ENCODE measurements around the gene C2orf74. TPM values are rescaled to one million over a fixed set of nuclear protein-coding genes. Genes with fewer than 3 reads are reported as not detected.
"Not testable (repeated sequence)": the region's sequence is repeated elsewhere in the genome, so short reads cannot be mapped to it uniquely, and the experiment has no call there.

C2orf74 gene
- total RNA-seq, 1 donor from 2014 or later, result 11.5 TPM

- Histone ChIP-seq H3K27ac (ENCODE audit: low read depth, low read length) (no peak overlapping the region), H3K4me2 (ENCODE audit: low read length) (no peak overlapping the region), H3K4me3 (ENCODE audit: insufficient read depth, low read depth, low read length) (no peak overlapping the region), H2AFZ (ENCODE audit: low read depth, low read length) (no peak overlapping the region), H3K4me1 (ENCODE audit: insufficient read depth, low read length) (no peaks in the 10 kb centered on the region), H3K36me3 (ENCODE audit: insufficient read depth, low read length) (peaks cover 7% of the 10 kb centered on the region), H3K9me3 (ENCODE audit: insufficient read depth, low read depth, low read length) (no peaks in the 10 kb centered on the region), H3K9ac (ENCODE audit: low read length) (no peak overlapping the region), H4K20me1 (ENCODE audit: insufficient read depth, low read length) (no peaks in the 10 kb centered on the region), H3K27me3 (ENCODE audit: insufficient read depth, low read length) (no peaks in the 10 kb centered on the region), H3K79me2 (ENCODE audit: insufficient read depth, low read length) (no peaks in the 10 kb centered on the region)
- H3K9me3 Mint-ChIP-seq (ENCODE audit: unreplicated experiment), result no peaks in the 10 kb centered on the region
- TF ChIP-seq EZH2 (IDR thresholded peaks at IDR 0.05; ENCODE audit: insufficient read depth, low read length) (no peak), CTCF (IDR thresholded peaks at IDR 0.05; ENCODE audit: insufficient read depth, low read depth, low read length) (no peak)
- no peak overlapping the region for H3K4me3 Mint-ChIP-seq (ENCODE audit: unreplicated experiment)
- no peak overlapping the region for H3K27ac Mint-ChIP-seq (ENCODE audit: unreplicated experiment)
- H3K4me1 Mint-ChIP-seq (ENCODE audit: low read depth, unreplicated experiment), result no peaks in the 10 kb centered on the region
- H3K27me3 Mint-ChIP-seq (ENCODE audit: low read depth, unreplicated experiment), result no peaks in the 10 kb centered on the region
- H3K36me3 Mint-ChIP-seq (ENCODE audit: low read depth, unreplicated experiment), result peaks cover 12% of the 10 kb centered on the region
- DNase-seq (ENCODE audit: low read depth) (peak; percentile 15), FAIRE-seq (no peak)
These were observed 44.5 kb upstream of the C2orf74 start for GRCh38 chr2:61117534-61117933.

DNA sequence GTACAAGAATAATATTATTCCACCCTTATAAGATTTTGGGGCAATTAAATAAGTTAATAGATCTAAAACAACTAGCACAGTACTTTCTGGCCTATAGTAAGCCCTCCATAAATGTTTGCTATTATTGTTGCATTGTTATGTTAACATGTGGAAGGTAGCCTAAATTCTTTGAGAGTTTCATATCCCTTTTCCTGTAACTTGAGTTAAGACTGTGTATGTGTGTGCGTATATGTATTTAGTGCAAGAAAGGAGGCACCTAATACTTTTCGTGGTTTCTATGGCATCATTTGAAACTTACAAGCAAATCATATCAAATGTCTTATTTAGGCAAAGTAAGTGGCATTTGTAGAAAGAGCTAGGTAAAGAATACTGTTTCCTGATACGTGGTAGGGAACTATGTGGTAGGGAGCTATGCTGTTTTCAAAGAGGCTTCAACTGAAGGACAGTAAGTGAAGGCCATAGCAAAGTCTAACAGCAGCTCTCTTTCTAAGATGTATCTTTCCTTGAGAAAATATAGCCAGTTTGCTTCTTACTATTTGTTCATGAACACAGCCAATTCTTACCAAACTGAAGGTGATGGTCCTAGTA lies 36.8 kb upstream of the C2orf74 start:
- no peak overlapping the region for H3K27ac ChIP-seq (ENCODE audit: low read depth, low read length)
- Mint-ChIP-seq H3K4me1 (ENCODE audit: low read depth, unreplicated experiment) (no peaks in the 10 kb centered on the region), H3K4me3 (ENCODE audit: unreplicated experiment) (no peak overlapping the region), H3K36me3 (ENCODE audit: low read depth, unreplicated experiment) (peaks cover 3% of the 10 kb centered on the region), H3K27ac (ENCODE audit: unreplicated experiment) (no peak overlapping the region), H3K27me3 (ENCODE audit: low read depth, unreplicated experiment) (no peaks in the 10 kb centered on the region), H3K9me3 (ENCODE audit: unreplicated experiment) (no peaks in the 10 kb centered on the region)
- no peaks in the 10 kb centered on the region for H3K79me2 ChIP-seq (ENCODE audit: insufficient read depth, low read length)
- H4K20me1 ChIP-seq (ENCODE audit: insufficient read depth, low read length), result no peaks in the 10 kb centered on the region
- DNase-seq (ENCODE audit: low read depth) (no peak), FAIRE-seq (no peak)
- no peak overlapping the region for H3K4me2 ChIP-seq (ENCODE audit: low read length)
- no peaks in the 10 kb centered on the region for H3K36me3 ChIP-seq (ENCODE audit: insufficient read depth, low read length)
- no peak overlapping the region for H2AFZ ChIP-seq (ENCODE audit: low read depth, low read length)
- H3K9me3 ChIP-seq (ENCODE audit: insufficient read depth, low read depth, low read length), result no peaks in the 10 kb centered on the region
- H3K9ac ChIP-seq (ENCODE audit: low read length), result no peak overlapping the region
- H3K4me3 ChIP-seq (ENCODE audit: insufficient read depth, low read depth, low read length), result no peak overlapping the region
- no peak for TF ChIP-seq EZH2 (IDR thresholded peaks at IDR 0.05; ENCODE audit: insufficient read depth, low read length)
- TF ChIP-seq CTCF (IDR thresholded peaks at IDR 0.05; ENCODE audit: insufficient read depth, low read depth, low read length), result no peak
- no peaks in the 10 kb centered on the region for H3K4me1 ChIP-seq (ENCODE audit: insufficient read depth, low read length)
- H3K27me3 ChIP-seq (ENCODE audit: insufficient read depth, low read length), result no peaks in the 10 kb centered on the region

GRCh38 chr2:61125798-61126197 lies 36.2 kb upstream of the C2orf74 start:
- Mint-ChIP-seq H3K27me3 (ENCODE audit: low read depth, unreplicated experiment) (no peaks in the 10 kb centered on the region), H3K4me1 (ENCODE audit: low read depth, unreplicated experiment) (no peaks in the 10 kb centered on the region), H3K9me3 (ENCODE audit: unreplicated experiment) (no peaks in the 10 kb centered on the region), H3K36me3 (ENCODE audit: low read depth, unreplicated experiment) (peaks cover 3% of the 10 kb centered on the region), H3K4me3 (ENCODE audit: unreplicated experiment) (no peak overlapping the region), H3K27ac (ENCODE audit: unreplicated experiment) (no peak overlapping the region)
- no peak overlapping the region for H2AFZ ChIP-seq (ENCODE audit: low read depth, low read length)
- no peaks in the 10 kb centered on the region for H3K4me1 ChIP-seq (ENCODE audit: insufficient read depth, low read length)
- FAIRE-seq (no peak), DNase-seq (ENCODE audit: low read depth) (no peak)
- TF ChIP-seq EZH2 (IDR thresholded peaks at IDR 0.05; ENCODE audit: insufficient read depth, low read length), result no peak
- TF ChIP-seq CTCF (IDR thresholded peaks at IDR 0.05; ENCODE audit: insufficient read depth, low read depth, low read length), result no peak
- no peak overlapping the region for H3K4me2 ChIP-seq (ENCODE audit: low read length)
- H3K9me3 ChIP-seq (ENCODE audit: insufficient read depth, low read depth, low read length), result no peaks in the 10 kb centered on the region
- H3K36me3 ChIP-seq (ENCODE audit: insufficient read depth, low read length), result no peaks in the 10 kb centered on the region
- no peaks in the 10 kb centered on the region for H3K79me2 ChIP-seq (ENCODE audit: insufficient read depth, low read length)
- H3K27me3 ChIP-seq (ENCODE audit: insufficient read depth, low read length), result no peaks in the 10 kb centered on the region
- no peaks in the 10 kb centered on the region for H4K20me1 ChIP-seq (ENCODE audit: insufficient read depth, low read length)
- no peak overlapping the region for H3K27ac ChIP-seq (ENCODE audit: low read depth, low read length)
- no peak overlapping the region for H3K4me3 ChIP-seq (ENCODE audit: insufficient read depth, low read depth, low read length)
- H3K9ac ChIP-seq (ENCODE audit: low read length), result no peak overlapping the region

DNA sequence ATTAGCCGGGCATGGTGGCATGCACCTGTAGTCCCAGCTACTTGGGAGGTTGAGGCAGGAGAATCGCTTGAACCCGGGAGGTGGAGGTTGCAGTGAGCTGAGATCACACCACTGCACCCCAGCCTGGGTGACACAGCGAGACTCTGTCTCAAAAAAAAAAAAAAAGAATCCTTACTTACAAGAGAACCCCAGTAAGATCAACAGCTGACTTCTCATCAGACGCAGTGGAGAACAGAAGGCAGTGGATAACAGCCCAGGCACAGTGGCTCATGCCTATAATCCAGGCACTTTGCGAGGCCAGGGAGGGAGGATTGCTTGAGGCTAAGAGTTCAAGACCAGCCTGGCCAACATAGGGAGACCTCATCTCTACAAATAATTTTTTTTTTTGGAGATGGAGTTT lies 33.9 kb upstream of the C2orf74 start:
- H3K9me3 ChIP-seq (ENCODE audit: insufficient read depth, low read depth, low read length); H3K36me3 ChIP-seq (ENCODE audit: insufficient read depth, low read length); H3K9ac ChIP-seq (ENCODE audit: low read length); DNase-seq (ENCODE audit: low read depth); H4K20me1 ChIP-seq (ENCODE audit: insufficient read depth, low read length); H3K4me1 ChIP-seq (ENCODE audit: insufficient read depth, low read length); H3K36me3 Mint-ChIP-seq (ENCODE audit: low read depth, unreplicated experiment); H3K4me2 ChIP-seq (ENCODE audit: low read length); H3K27ac ChIP-seq (ENCODE audit: low read depth, low read length); H3K4me3 ChIP-seq (ENCODE audit: insufficient read depth, low read depth, low read length); H2AFZ ChIP-seq (ENCODE audit: low read depth, low read length); H3K4me3 Mint-ChIP-seq (ENCODE audit: unreplicated experiment); H3K27ac Mint-ChIP-seq (ENCODE audit: unreplicated experiment); H3K79me2 ChIP-seq (ENCODE audit: insufficient read depth, low read length); H3K27me3 Mint-ChIP-seq (ENCODE audit: low read depth, unreplicated experiment); FAIRE-seq; H3K27me3 ChIP-seq (ENCODE audit: insufficient read depth, low read length); H3K4me1 Mint-ChIP-seq (ENCODE audit: low read depth, unreplicated experiment); H3K9me3 Mint-ChIP-seq (ENCODE audit: unreplicated experiment): not testable (repeated sequence)
